Stomach (tissue), 4 donors: ENCODE measurements around the gene FMO5.

Experiments
- CTCF ChIP-seq, 7 experiments: fragments of 450-650 bp in 4 of 7; fragments of 200-600 bp in 3 of 7; sonication (generic) in 3 of 7; IDR thresholded peaks; one replicate each; pipeline ENCODE4 v1.5.1; 2016 to 2019; ENCODE audit warnings: antibody characterized with exemption in 7 of 7, control low read depth in 2 of 7, mild to moderate bottlenecking in 1 of 7
- EP300 ChIP-seq: sonication (generic); formaldehyde crosslinking; IDR thresholded peaks from one replicate; pipeline ENCODE4 v1.6.1; 2017; ENCODE audit warnings: antibody characterized with exemption
- POLR2AphosphoS5 ChIP-seq, 3 donors: sonication (generic); formaldehyde crosslinking; IDR thresholded peaks; one replicate each; pipeline ENCODE4 v1.6.1; 2016; ENCODE audit warnings: antibody characterized with exemption in 3 of 3

GRCh38 chr1:147243228-147243685 lies 18.1 kb upstream of the FMO5 start:
- TF ChIP-seq POLR2AphosphoS5 (IDR thresholded peaks at IDR 0.05) = no peak
- no peak for TF ChIP-seq CTCF (IDR thresholded peaks at IDR 0.05)
- no peak for TF ChIP-seq EP300
